GM19240 (cell line): ENCODE measurements around the gene SUSD6.

Experiments
- DNase-seq: peaks from one replicate; pipeline ENCODE4 v3.0.0; 2011; ENCODE audit warnings: low spot score; ENCODE audit not compliant: insufficient read length

The SUSD6 gene

DNA sequence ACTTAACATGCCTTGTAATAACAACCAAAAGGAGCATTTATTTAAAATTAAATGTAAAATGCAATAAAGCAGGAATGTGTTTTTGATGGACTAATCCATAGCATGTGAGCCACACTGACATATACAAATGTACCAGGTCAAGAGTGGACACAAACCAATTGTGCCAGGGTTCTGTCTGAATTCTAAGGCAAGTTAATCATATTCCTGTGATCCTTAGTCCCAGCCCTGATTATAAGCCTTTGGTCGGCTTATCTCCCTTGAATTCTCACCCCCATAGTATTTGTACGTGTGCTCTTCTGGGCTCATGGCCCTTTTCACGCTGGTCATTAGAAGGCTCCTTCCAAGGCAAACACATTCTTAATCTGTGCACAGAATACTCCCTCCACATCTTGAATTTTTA, 144.9 kb downstream of the SUSD6 start:
- no peak for DNase-seq

DNA sequence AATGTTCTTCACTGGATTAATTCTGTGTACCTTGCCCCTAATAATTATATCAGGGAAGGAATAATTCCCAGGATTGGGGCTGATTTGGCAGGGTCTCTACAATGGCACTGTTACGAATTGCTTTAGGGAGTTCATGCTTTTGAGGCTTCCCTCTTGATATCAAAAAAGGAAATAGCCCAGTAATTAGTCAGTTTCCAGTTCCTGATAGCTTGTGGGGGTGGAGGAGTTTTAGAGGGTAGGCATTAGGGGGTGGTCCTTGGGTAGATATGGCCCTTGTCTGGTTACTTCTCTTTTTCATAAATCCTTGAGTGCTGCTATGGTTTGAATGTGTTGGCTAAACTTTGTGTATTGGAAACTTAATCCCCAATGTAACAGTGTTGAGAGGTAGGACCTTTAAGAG, 149.4 kb downstream of the SUSD6 start:
- no peak for DNase-seq

DNA sequence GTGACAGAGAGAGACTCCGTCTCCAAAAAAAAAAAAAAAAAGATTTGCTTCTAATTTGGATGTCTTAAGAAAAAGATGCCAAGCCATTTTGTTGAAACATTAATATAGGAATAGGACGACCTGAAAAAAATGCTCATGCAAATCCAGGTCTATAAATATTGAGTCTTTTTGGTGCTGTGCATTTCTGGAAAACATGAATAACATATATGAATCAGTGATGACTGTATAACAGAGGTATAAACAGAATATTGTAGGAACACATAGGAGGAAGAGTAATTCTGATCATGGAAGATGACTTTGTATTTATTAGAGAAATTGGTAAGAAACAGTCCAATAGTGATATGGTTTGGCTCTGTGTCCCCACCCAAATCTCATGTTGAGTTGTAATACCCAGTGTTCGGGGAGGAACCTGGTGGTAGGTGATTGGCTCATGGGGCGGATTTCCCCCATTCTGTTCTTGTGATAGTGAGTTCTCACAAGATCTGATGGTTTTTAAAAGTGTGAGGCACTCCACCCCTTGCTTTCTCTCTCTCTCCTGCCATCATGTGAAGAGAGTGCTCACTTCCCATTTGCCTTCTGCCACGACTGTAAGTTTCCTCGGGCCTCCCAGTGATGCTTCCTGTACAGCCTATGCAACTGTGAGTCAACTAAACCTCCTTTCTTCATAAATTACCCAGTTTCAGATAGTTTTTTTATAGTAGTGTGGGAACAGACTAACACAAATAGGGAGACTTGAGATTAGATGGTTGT, 152.5 kb downstream of the SUSD6 start:
- no peak for DNase-seq
